Neuronal stem cell (in vitro differentiated cells): Measurements from ENCODE around the gene DAO.

Source experiments
- DNase-seq: peaks from one replicate; pipeline ENCODE4 v3.0.0-alpha.2; 2013; ENCODE audit warnings: low spot score
- H2AFZ ChIP-seq: one replicate; pipeline ENCODE4 v1.6.1; 2013; ENCODE audit warnings: mild to moderate bottlenecking, low read length, inconsistent platforms
- H2AK5ac ChIP-seq: 2 replicates; pipeline ENCODE4 v1.6.1; 2013; ENCODE audit warnings: low read depth, mild to moderate bottlenecking, inconsistent platforms, low read length, moderate library complexity, mixed read lengths
- H2BK120ac ChIP-seq: 2 replicates; pipeline ENCODE4 v1.6.1; 2013; ENCODE audit warnings: low read depth, mild to moderate bottlenecking, inconsistent platforms, low read length, moderate library complexity, mixed read lengths
- H2BK12ac ChIP-seq: one replicate; pipeline ENCODE4 v1.6.1; 2013; ENCODE audit warnings: low read length, inconsistent platforms
- H2BK15ac ChIP-seq: 2 replicates; pipeline ENCODE4 v1.6.1; 2013; ENCODE audit warnings: mild to moderate bottlenecking, low read length, inconsistent platforms, mixed read lengths
- H2BK5ac ChIP-seq: one replicate; pipeline ENCODE4 v1.6.1; 2013; ENCODE audit warnings: inconsistent platforms, mild to moderate bottlenecking, low read length, moderate library complexity
- H3K14ac ChIP-seq: one replicate; pipeline ENCODE4 v1.6.1; 2013; ENCODE audit warnings: low read length, inconsistent platforms
- H3K18ac ChIP-seq: 2 replicates; pipeline ENCODE4 v1.6.1; 2013; ENCODE audit warnings: low read length, inconsistent platforms
- H3K23ac ChIP-seq: 2 replicates; pipeline ENCODE4 v1.6.1; 2013; ENCODE audit warnings: low read depth, mild to moderate bottlenecking, mixed read lengths, low read length, inconsistent platforms; ENCODE audit not compliant: poor library complexity
- H3K27ac ChIP-seq: replicated peaks from 3 replicates; pipeline ENCODE4 v1.5.1; 2013; ENCODE audit warnings: low read length, inconsistent platforms
- H3K27me3 ChIP-seq, 3 experiments: 2 replicates each; pipeline ENCODE4 v1.6.1; 2013; ENCODE audit warnings: low read length in 3 of 3, mild to moderate bottlenecking in 2 of 3, inconsistent platforms in 1 of 3, low read depth in 1 of 3, mixed read lengths in 1 of 3, moderate library complexity in 1 of 3; ENCODE audit not compliant: control insufficient read depth in 3 of 3, insufficient read depth in 3 of 3
- H3K36me3 ChIP-seq, 2 donors: replicated peaks in 1 of 2; 2 replicates each; pipeline ENCODE4 v1.6.1; 2013; ENCODE audit warnings: low read length in 2 of 2; ENCODE audit not compliant: control insufficient read depth in 2 of 2, insufficient read depth in 2 of 2
- H3K4ac ChIP-seq: 2 replicates; pipeline ENCODE4 v1.6.1; 2013; ENCODE audit warnings: inconsistent platforms, mild to moderate bottlenecking, low read length, moderate library complexity
- H3K4me1 ChIP-seq, 2 donors: 1 replicate in 1 of 2; 2 replicates in 1 of 2; pipeline ENCODE4 v1.6.1; 2013; ENCODE audit warnings: low read length in 2 of 2, low read depth in 1 of 2; ENCODE audit not compliant: control insufficient read depth in 2 of 2, insufficient read depth in 1 of 2
- H3K4me2 ChIP-seq: one replicate; pipeline ENCODE4 v1.6.1; 2013; ENCODE audit warnings: mild to moderate bottlenecking, low read length, inconsistent platforms; ENCODE audit not compliant: insufficient read depth, poor library complexity, severe bottlenecking
- H3K4me3 ChIP-seq, 2 donors: 2 replicates each; pipeline ENCODE4 v1.5.1; 2013; ENCODE audit warnings: low read length in 2 of 2, mild to moderate bottlenecking in 2 of 2, inconsistent platforms in 1 of 2, moderate library complexity in 1 of 2
- H3K79me1 ChIP-seq: one replicate; pipeline ENCODE4 v1.6.1; 2013; ENCODE audit warnings: low read depth, mild to moderate bottlenecking, inconsistent platforms, low read length, moderate library complexity
- H3K9ac ChIP-seq: one replicate; pipeline ENCODE4 v1.6.1; 2013; ENCODE audit warnings: mild to moderate bottlenecking, low read depth, low read length, inconsistent platforms; ENCODE audit not compliant: poor library complexity
- H3K9me3 ChIP-seq, 2 donors: replicated peaks in 1 of 2; 2 replicates each; pipeline versions ENCODE3 to v1.6.1; 2013; ENCODE audit warnings: low read length in 2 of 2, mild to moderate bottlenecking in 2 of 2, inconsistent platforms in 1 of 2, low read depth in 1 of 2, mixed read lengths in 1 of 2, moderate library complexity in 1 of 2; ENCODE audit not compliant: control insufficient read depth in 2 of 2, insufficient read depth in 1 of 2
- H4K8ac ChIP-seq: one replicate; pipeline ENCODE4 v1.6.1; 2013; ENCODE audit warnings: low read depth, mild to moderate bottlenecking, inconsistent platforms, low read length, moderate library complexity
- H4K91ac ChIP-seq: one replicate; pipeline ENCODE4 v1.6.1; 2013; ENCODE audit warnings: low read length, low read depth, mild to moderate bottlenecking, inconsistent platforms; ENCODE audit not compliant: poor library complexity
- WGBS, 2 donors: extraction: QIAGEN DNeasy Blood & Tissue Kit; methylation state at CpG; one replicate each; pipeline ENCODE4 v1.1.7; 2013; ENCODE audit warnings: missing lambda C conversion rate in 2 of 2, mixed read lengths in 1 of 2; ENCODE audit not compliant: insufficient read length in 2 of 2, insufficient replicate concordance in 1 of 2; ENCODE audit errors: extremely low coverage in 2 of 2; 5-methylcytosine and 5-hydroxymethylcytosine counted together

Gene DAO

GRCh38 chr12:108933949-108934348 is 54.1 kb downstream of the DAO start:
- no peak overlapping the region for H3K27ac ChIP-seq
- no peaks in the 10 kb centered on the region for H3K36me3 ChIP-seq
- no CpG with 5 or more reads among the region's 6 CpGs for WGBS, 2 donors
- H3K9ac ChIP-seq: no peak overlapping the region
- H3K9me3 ChIP-seq: no peaks in the 10 kb centered on the region
- no peaks in the 10 kb centered on the region for H3K79me1 ChIP-seq
- H3K18ac ChIP-seq: peak overlapping the region; percentile 60
- H3K23ac ChIP-seq: no peak overlapping the region
- H2BK5ac ChIP-seq: no peak overlapping the region
- no peak overlapping the region for H3K4ac ChIP-seq
- peaks cover 0 to 12% (median 2%) of the 10 kb centered on the region in 3 experiments for H3K27me3 ChIP-seq
- no peak overlapping the region for H2AFZ ChIP-seq
- no peak overlapping the region for H2BK15ac ChIP-seq
- no peak overlapping the region for H4K8ac ChIP-seq
- no peak overlapping the region for H3K14ac ChIP-seq
- DNase-seq: no peak
- H3K4me3 ChIP-seq: no peak overlapping the region
- H2BK120ac ChIP-seq: no peak overlapping the region
- no peak overlapping the region for H2BK12ac ChIP-seq
- no peak overlapping the region for H2AK5ac ChIP-seq
- H4K91ac ChIP-seq: no peak overlapping the region
- peaks cover 0 to 1% of the 10 kb centered on the region in 2 donors for H3K4me1 ChIP-seq
- H3K4me2 ChIP-seq: no peak overlapping the region

DNA sequence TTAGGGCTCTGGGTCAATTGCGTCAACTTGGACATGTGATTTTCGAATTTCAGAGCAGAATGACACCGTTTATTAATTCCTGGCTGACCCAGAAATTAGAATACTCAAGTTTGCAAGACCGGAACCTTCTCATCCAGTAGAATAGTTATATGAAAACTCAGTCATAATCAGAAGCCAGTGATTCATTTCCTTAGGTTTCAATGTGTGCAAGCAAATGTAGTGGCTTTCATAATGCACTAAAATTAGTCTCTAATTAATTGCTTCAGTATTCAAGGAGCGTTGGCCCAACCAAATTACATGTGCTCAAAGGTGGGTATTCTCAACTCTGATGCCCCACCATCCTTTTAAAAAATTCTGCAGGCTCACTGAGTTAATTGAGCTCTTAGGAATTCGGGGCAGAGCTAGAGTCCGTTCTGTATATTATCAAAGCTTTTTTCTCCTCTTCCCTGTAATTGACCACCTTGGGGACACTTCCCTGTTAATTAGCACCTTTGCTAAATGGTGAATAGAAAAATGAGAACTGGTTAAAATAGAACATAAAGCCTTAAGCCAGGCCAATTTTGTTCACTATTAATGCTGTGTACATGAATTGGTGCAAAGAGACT is 55.4 kb downstream of the DAO start:
- H2AFZ ChIP-seq: no peak overlapping the region
- H3K18ac ChIP-seq: no peak overlapping the region
- no peak overlapping the region for H2BK5ac ChIP-seq
- WGBS, 2 donors: no CpG with 5 or more reads among the region's 7 CpGs
- H2AK5ac ChIP-seq: no peak overlapping the region
- H3K27ac ChIP-seq: no peak overlapping the region
- no peak overlapping the region for H3K4ac ChIP-seq
- H3K4me1 ChIP-seq: peaks cover 0 to 1% of the 10 kb centered on the region in 2 donors
- no peaks in the 10 kb centered on the region for H3K9me3 ChIP-seq
- H3K79me1 ChIP-seq: no peaks in the 10 kb centered on the region
- no peaks in the 10 kb centered on the region for H3K36me3 ChIP-seq
- no peak overlapping the region for H3K4me3 ChIP-seq
- no peak for DNase-seq
- no peak overlapping the region for H4K91ac ChIP-seq
- H3K27me3 ChIP-seq: peaks cover 0 to 9% (median 2%) of the 10 kb centered on the region in 3 experiments
- no peak overlapping the region for H3K4me2 ChIP-seq
- H2BK15ac ChIP-seq: no peak overlapping the region
- H3K14ac ChIP-seq: no peak overlapping the region
- no peak overlapping the region for H2BK12ac ChIP-seq
- H4K8ac ChIP-seq: no peak overlapping the region
- H3K23ac ChIP-seq: no peak overlapping the region
- no peak overlapping the region for H2BK120ac ChIP-seq
- no peak overlapping the region for H3K9ac ChIP-seq

DNA sequence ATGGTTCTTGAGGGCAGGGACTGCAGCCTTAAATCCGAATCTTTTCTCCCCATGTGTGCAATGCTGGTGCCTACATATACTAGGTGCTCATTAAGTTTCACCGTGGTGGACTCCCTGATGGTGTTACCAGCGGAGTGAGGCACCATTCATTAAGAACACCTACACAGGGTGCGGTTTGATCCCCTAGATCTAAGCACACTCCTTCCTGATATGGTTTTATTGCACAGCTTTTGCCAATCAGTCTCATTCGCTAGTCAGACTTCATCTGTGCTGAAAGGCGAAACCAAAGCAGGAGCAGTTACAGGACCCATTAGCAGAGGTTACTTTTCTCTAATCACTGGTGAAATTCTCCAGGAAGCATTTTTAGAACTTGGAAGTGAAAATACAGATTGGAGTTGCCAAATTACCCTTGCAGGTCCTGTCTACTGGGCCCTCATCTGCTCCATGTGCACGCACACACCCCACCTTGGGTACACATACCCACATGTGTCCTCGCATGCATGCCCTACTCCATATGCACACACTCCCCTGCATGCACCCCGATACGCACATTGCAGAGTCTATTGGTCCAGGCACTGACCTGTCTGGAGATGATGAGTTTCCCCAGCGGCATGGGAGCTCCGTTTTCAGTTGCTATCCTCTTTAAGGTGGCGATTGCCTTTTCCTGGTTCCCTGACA is 58.5 kb downstream of the DAO start:
- no CpG with 5 or more reads among the region's 13 CpGs for WGBS, 2 donors
- H3K27me3 ChIP-seq: peaks cover 0 to 6% (median 2%) of the 10 kb centered on the region in 3 experiments

DNA sequence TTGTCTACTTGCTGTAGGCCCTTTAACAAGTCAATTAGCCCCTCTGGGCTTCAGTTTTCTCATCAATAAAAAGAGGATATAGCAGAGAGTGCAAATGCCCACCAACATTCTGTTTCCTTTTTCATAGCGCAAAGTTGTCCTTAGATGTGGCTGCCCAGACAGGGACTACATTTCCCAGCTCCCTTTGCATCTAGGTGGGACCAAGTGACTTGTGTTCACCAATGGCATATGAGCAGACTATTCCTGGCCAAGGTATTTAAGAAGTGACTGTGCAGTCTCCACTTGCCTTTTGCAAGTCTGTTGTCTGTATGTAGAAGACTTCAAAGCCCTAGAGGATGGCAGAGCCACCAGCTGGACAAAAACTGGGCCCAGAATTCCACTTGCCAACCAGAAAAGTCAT is 59.7 kb downstream of the DAO start:
- Histone ChIP-seq H2BK5ac (no peak overlapping the region), H3K18ac (no peak overlapping the region), H3K14ac (no peak overlapping the region), H3K9me3 (no peaks in the 10 kb centered on the region), H4K91ac (no peak overlapping the region), H3K27me3 (peaks cover 0 to 2% (median 0%) of the 10 kb centered on the region in 3 experiments), H3K23ac (no peak overlapping the region), H4K8ac (no peak overlapping the region), H3K36me3 (no peaks in the 10 kb centered on the region), H2BK12ac (no peak overlapping the region), H3K4me1 (no peaks in the 10 kb centered on the region), H2BK15ac (no peak overlapping the region), H3K9ac (no peak overlapping the region), H3K27ac (no peak overlapping the region), H3K4me2 (no peak overlapping the region), H2AK5ac (no peak overlapping the region), H2AFZ (no peak overlapping the region), H2BK120ac (no peak overlapping the region), H3K4me3 (no peak overlapping the region), H3K4ac (no peak overlapping the region), H3K79me1 (no peaks in the 10 kb centered on the region)
- WGBS, 2 donors: no CpG with 5 or more reads among the region's 1 CpG
- DNase-seq: peak; percentile 4

More for the DNA sequence above, 58.5 kb downstream of the DAO start:
- H3K4me1 ChIP-seq: no peaks in the 10 kb centered on the region
- no peaks in the 10 kb centered on the region for H3K9me3 ChIP-seq
- no peak overlapping the region for H2BK120ac ChIP-seq
- no peaks in the 10 kb centered on the region for H3K79me1 ChIP-seq
- H4K91ac ChIP-seq: no peak overlapping the region
- H3K27ac ChIP-seq: no peak overlapping the region
- no peak overlapping the region for H3K14ac ChIP-seq
- no peak overlapping the region for H3K4me2 ChIP-seq
- no peak overlapping the region for H2AFZ ChIP-seq
- H4K8ac ChIP-seq: no peak overlapping the region
- no peaks in the 10 kb centered on the region for H3K36me3 ChIP-seq
- H2AK5ac ChIP-seq: no peak overlapping the region
- no peak overlapping the region for H2BK5ac ChIP-seq
- H3K23ac ChIP-seq: peak overlapping the region; percentile 66
- no peak overlapping the region for H3K9ac ChIP-seq
- H3K18ac ChIP-seq: no peak overlapping the region
- DNase-seq: no peak
- no peak overlapping the region for H2BK12ac ChIP-seq
- no peak overlapping the region for H3K4ac ChIP-seq
- peak overlapping the region in 1 of 2 donors; percentile 38 for H3K4me3 ChIP-seq
- H2BK15ac ChIP-seq: no peak overlapping the region
